ENCODE measurements around the gene RBM23. TPM values are rescaled to one million over a fixed set of nuclear protein-coding genes. Genes with fewer than 3 reads are reported as not detected.
"Not testable (repeated sequence)": the region's sequence is repeated elsewhere in the genome, so short reads cannot be mapped to it uniquely, and the experiment has no call there.

RBM23 gene
- total RNA-seq, 1 experiment from 2014 or later, result 70.0 TPM

GRCh38 chr14:22865424-22866405 lies 53.2 kb downstream of the RBM23 start:
- CTCF ChIA-PET, result no interaction called here
- DNase-seq, result peak in 1 of 2 experiments; percentile 19
- no peak overlapping the region for H3K27ac Mint-ChIP-seq (ENCODE audit: unreplicated experiment)
- H3K27me3 Mint-ChIP-seq (ENCODE audit: insufficient read depth, unreplicated experiment), result no peaks in the 10 kb centered on the region
- Histone ChIP-seq H3K36me3 (ENCODE audit: control insufficient read depth, insufficient read depth, low read length) (no peaks in the 10 kb centered on the region), H3K4me1 (peaks cover 6% of the 10 kb centered on the region; the same call in 1 of the 2 replicates), H3K27me3 (replicated peaks; ENCODE audit: control insufficient read depth, insufficient read depth, low read length) (no peaks in the 10 kb centered on the region), H3K4me3 (ENCODE audit: low read depth, low read length) (no peak overlapping the region), H3K9me3 (no peaks in the 10 kb centered on the region)
- intact Hi-C loops (cut with micrococcal nuclease; ENCODE audit: unreplicated experiment), result no loop called here
- no peaks in the 10 kb centered on the region for H3K9me3 Mint-ChIP-seq (ENCODE audit: unreplicated experiment)
- no peaks in the 10 kb centered on the region for H3K36me3 Mint-ChIP-seq (ENCODE audit: insufficient read depth, unreplicated experiment)
- no peaks in the 10 kb centered on the region for H3K4me1 Mint-ChIP-seq (ENCODE audit: low read depth, unreplicated experiment)
- POLR2A ChIA-PET, result no interaction called here
- no peak overlapping the region for H3K4me3 Mint-ChIP-seq (ENCODE audit: unreplicated experiment)
- BruUV-seq (replicated peaks), result no TSS peak
- TF ChIP-seq, protein P1, sequence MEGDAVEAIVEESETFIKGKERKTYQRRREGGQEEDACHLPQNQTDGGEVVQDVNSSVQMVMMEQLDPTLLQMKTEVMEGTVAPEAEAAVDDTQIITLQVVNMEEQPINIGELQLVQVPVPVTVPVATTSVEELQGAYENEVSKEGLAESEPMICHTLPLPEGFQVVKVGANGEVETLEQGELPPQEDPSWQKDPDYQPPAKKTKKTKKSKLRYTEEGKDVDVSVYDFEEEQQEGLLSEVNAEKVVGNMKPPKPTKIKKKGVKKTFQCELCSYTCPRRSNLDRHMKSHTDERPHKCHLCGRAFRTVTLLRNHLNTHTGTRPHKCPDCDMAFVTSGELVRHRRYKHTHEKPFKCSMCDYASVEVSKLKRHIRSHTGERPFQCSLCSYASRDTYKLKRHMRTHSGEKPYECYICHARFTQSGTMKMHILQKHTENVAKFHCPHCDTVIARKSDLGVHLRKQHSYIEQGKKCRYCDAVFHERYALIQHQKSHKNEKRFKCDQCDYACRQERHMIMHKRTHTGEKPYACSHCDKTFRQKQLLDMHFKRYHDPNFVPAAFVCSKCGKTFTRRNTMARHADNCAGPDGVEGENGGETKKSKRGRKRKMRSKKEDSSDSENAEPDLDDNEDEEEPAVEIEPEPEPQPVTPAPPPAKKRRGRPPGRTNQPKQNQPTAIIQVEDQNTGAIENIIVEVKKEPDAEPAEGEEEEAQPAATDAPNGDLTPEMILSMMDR (IDR thresholded peaks at IDR 0.05; ENCODE audit: insufficient read depth in 1 of 2, low read depth in 1 of 2, low read length in 1 of 2, severe bottlenecking in 1 of 2, unreplicated experiment in 1 of 2), result no peak

- DNase-seq, result no peak
- H3K4me1 Mint-ChIP-seq (ENCODE audit: low read depth, unreplicated experiment), result no peaks in the 10 kb centered on the region
- H3K27me3 Mint-ChIP-seq (ENCODE audit: insufficient read depth, unreplicated experiment), result no peaks in the 10 kb centered on the region
- Histone ChIP-seq H3K27me3 (replicated peaks; ENCODE audit: control insufficient read depth, insufficient read depth, low read length) (no peaks in the 10 kb centered on the region), H3K4me3 (ENCODE audit: low read depth, low read length) (no peak overlapping the region), H3K36me3 (ENCODE audit: control insufficient read depth, insufficient read depth, low read length) (no peaks in the 10 kb centered on the region), H3K9me3 (no peaks in the 10 kb centered on the region), H3K4me1 (no peaks in the 10 kb centered on the region)
- TF ChIP-seq, protein P1 (IDR thresholded peaks at IDR 0.05; ENCODE audit: insufficient read depth in 1 of 2, low read depth in 1 of 2, low read length in 1 of 2, severe bottlenecking in 1 of 2, unreplicated experiment in 1 of 2), result no peak
- H3K9me3 Mint-ChIP-seq (ENCODE audit: unreplicated experiment), result no peaks in the 10 kb centered on the region
- intact Hi-C loops (cut with micrococcal nuclease; ENCODE audit: unreplicated experiment), result no loop called here
- H3K36me3 Mint-ChIP-seq (ENCODE audit: insufficient read depth, unreplicated experiment), result no peaks in the 10 kb centered on the region
- ChIA-PET POLR2A (no interaction called here), CTCF (no interaction called here)
- no peak overlapping the region for H3K4me3 Mint-ChIP-seq (ENCODE audit: unreplicated experiment)
- H3K27ac Mint-ChIP-seq (ENCODE audit: unreplicated experiment), result no peak overlapping the region
- no TSS peak for BruUV-seq (replicated peaks)
Measured at GRCh38 chr14:22864979-22865378, 54.0 kb downstream of the RBM23 start.

DNA sequence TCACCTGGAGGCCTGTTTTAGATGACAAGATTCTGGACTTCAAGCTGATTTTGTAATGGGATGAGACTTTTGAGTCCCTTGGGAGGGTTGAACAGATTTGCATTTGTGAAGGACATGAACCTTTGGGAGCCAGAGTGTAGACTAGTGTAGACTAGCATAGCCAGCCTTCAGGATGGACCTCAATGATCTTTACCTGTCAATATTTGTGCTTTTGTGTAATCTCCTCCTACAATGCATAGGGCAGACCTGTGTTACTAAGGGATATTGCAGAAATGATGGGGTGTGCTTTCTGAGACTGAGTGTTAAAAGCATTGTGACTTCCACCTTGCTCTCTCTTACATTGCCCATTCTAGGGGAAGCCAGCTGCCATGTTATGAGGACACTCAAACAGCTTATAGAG lies 57.3 kb downstream of the RBM23 start:
- Mint-ChIP-seq H3K27ac (ENCODE audit: unreplicated experiment) (no peak overlapping the region), H3K27me3 (ENCODE audit: insufficient read depth, unreplicated experiment) (no peaks in the 10 kb centered on the region), H3K4me1 (ENCODE audit: low read depth, unreplicated experiment) (no peaks in the 10 kb centered on the region), H3K36me3 (ENCODE audit: insufficient read depth, unreplicated experiment) (no peaks in the 10 kb centered on the region), H3K4me3 (ENCODE audit: unreplicated experiment) (no peak overlapping the region), H3K9me3 (ENCODE audit: unreplicated experiment) (no peaks in the 10 kb centered on the region)
- no TSS peak for BruUV-seq (replicated peaks)
- Histone ChIP-seq H3K27me3 (replicated peaks; ENCODE audit: control insufficient read depth, insufficient read depth, low read length) (no peaks in the 10 kb centered on the region), H3K4me3 (ENCODE audit: low read depth, low read length) (no peak overlapping the region), H3K4me1 (no peaks in the 10 kb centered on the region), H3K9me3 (no peaks in the 10 kb centered on the region), H3K36me3 (ENCODE audit: control insufficient read depth, insufficient read depth, low read length) (no peaks in the 10 kb centered on the region)
- ChIA-PET POLR2A (no interaction called here), CTCF (interaction anchor here (0.6 kb wide), 1 partner anchor 49 kb away, joined by 3 read pairs; no protein-coding TSS in a partner anchor)
- intact Hi-C loops (cut with micrococcal nuclease; ENCODE audit: unreplicated experiment), result no loop called here
- no peak for DNase-seq
- TF ChIP-seq, protein P1 (IDR thresholded peaks at IDR 0.05; ENCODE audit: insufficient read depth in 1 of 2, low read depth in 1 of 2, low read length in 1 of 2, severe bottlenecking in 1 of 2, unreplicated experiment in 1 of 2), result no peak

DNA sequence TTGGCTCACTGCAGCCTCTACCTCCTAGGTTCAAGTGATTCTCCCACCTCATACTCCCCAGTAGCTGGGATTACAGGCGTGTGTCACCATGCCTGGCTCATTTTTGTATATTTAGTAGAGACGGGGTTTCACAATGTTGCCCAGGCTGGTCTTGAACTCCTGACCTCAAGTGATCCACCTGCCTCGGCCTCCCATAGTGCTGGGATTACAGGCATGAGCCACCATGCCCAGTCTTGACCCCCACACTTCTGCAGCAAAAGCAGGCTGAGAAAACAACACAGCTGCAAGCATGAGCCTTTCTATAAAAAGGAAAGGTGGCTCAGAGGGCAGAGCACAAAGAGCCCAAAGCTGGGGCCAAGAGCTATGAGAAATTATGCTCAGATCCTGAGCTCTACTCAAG lies 58.6 kb downstream of the RBM23 start:
- H3K4me1 Mint-ChIP-seq (ENCODE audit: low read depth, unreplicated experiment); H3K4me1 ChIP-seq; DNase-seq; intact Hi-C loops (cut with micrococcal nuclease; ENCODE audit: unreplicated experiment); H3K36me3 ChIP-seq (ENCODE audit: control insufficient read depth, insufficient read depth, low read length); H3K27me3 ChIP-seq (replicated peaks; ENCODE audit: control insufficient read depth, insufficient read depth, low read length); BruUV-seq (replicated peaks); H3K9me3 ChIP-seq; H3K36me3 Mint-ChIP-seq (ENCODE audit: insufficient read depth, unreplicated experiment); H3K27me3 Mint-ChIP-seq (ENCODE audit: insufficient read depth, unreplicated experiment); H3K27ac Mint-ChIP-seq (ENCODE audit: unreplicated experiment); H3K4me3 ChIP-seq (ENCODE audit: low read depth, low read length); H3K4me3 Mint-ChIP-seq (ENCODE audit: unreplicated experiment); H3K9me3 Mint-ChIP-seq (ENCODE audit: unreplicated experiment): not testable (repeated sequence)
- CTCF ChIA-PET, result interaction anchor here (0.8 kb wide), 1 partner anchor 40 kb away, joined by 3 read pairs; no protein-coding TSS in a partner anchor
- POLR2A ChIA-PET, result interaction anchor here (0.7 kb wide), 1 partner anchor 11 kb away, joined by 11 read pairs; no protein-coding TSS in a partner anchor

All from Caco-2 (cell line).